Neural cell (in vitro differentiated cells): Measurements from ENCODE around the gene ANAPC2. TPM values are rescaled to one million over a fixed set of nuclear protein-coding genes. Genes with fewer than 3 reads are reported as not detected.

Experiments
- H2AFZ ChIP-seq: fragments of 200-600, 300-800 bp; sonication (generic), shearing (Covaris generic); 2 replicates; pipeline ENCODE4 v1.6.0; 2014; ENCODE audit warnings: low read depth, mild to moderate bottlenecking, antibody characterized with exemption, low read length, moderate library complexity
- H3F3A ChIP-seq: fragments of 200-600 bp; shearing (Covaris generic); 2 replicates; pipeline ENCODE4 v1.6.1; 2016; ENCODE audit warnings: mild to moderate bottlenecking, moderate library complexity, mixed read lengths, antibody characterized with exemption, low read length; ENCODE audit not compliant: insufficient read depth, poor library complexity, severe bottlenecking
- H3K27ac ChIP-seq: fragments of 200-600, 300-800 bp; sonication (generic), shearing (Covaris generic); 2 replicates; pipeline ENCODE4 v1.5.1; 2014; ENCODE audit warnings: mild to moderate bottlenecking, low read length, moderate library complexity
- H3K27me3 ChIP-seq: fragments of 300-800, 200-600 bp; sonication (generic), shearing (Covaris generic); 2 replicates; pipeline ENCODE4 v1.6.0; 2014; ENCODE audit warnings: mild to moderate bottlenecking, low read depth, low read length, moderate library complexity; ENCODE audit not compliant: insufficient read depth
- H3K36me3 ChIP-seq: fragments of 300-800, 200-600 bp; sonication (generic), shearing (Covaris generic); 2 replicates; pipeline ENCODE4 v1.5.1; 2014; ENCODE audit warnings: mild to moderate bottlenecking, antibody characterized with exemption, low read length, moderate library complexity; ENCODE audit not compliant: insufficient read depth
- H3K4me2 ChIP-seq: fragments of 300-800, 200-600 bp; sonication (generic), shearing (Covaris generic); 2 replicates; pipeline ENCODE4 v1.6.0; 2014; ENCODE audit warnings: mild to moderate bottlenecking, low read length
- H3K4me3 ChIP-seq: fragments of 300-800, 200-600 bp; sonication (generic), shearing (Covaris generic); 2 replicates; pipeline ENCODE4 v1.5.1; 2014; ENCODE audit warnings: mild to moderate bottlenecking, low read length, moderate library complexity
- H3K79me2 ChIP-seq: fragments of 200-600 bp; shearing (Covaris generic); replicated peaks from 2 replicates; pipeline ENCODE4 v1.6.0; 2014; ENCODE audit warnings: mild to moderate bottlenecking, low read length, moderate library complexity; ENCODE audit not compliant: insufficient read depth
- H3K9ac ChIP-seq: fragments of 300-800, 200-600 bp; sonication (generic), shearing (Covaris generic); 2 replicates; pipeline ENCODE4 v1.6.1; 2016; ENCODE audit warnings: mild to moderate bottlenecking, low read length, mixed read lengths
- H3K9me2 ChIP-seq: fragments of 200-600 bp; shearing (Covaris generic); 2 replicates; pipeline ENCODE4 v1.6.1; 2016; ENCODE audit warnings: mild to moderate bottlenecking, low read length, mixed read lengths; ENCODE audit not compliant: insufficient read depth
- H3K9me3 ChIP-seq: fragments of 200-600, 300-800 bp; sonication (generic), shearing (Covaris generic); 2 replicates; pipeline ENCODE4 v1.6.1; 2016; ENCODE audit warnings: mild to moderate bottlenecking, mixed run types, low read length, moderate library complexity, mixed read lengths
- H4K20me1 ChIP-seq: fragments of 200-600 bp; shearing (Covaris generic); 2 replicates; pipeline ENCODE4 v1.6.1; 2016; ENCODE audit warnings: mild to moderate bottlenecking, mixed run types; ENCODE audit not compliant: insufficient read depth
- CTCF ChIP-seq: fragments of 450-650 bp; IDR thresholded peaks from 2 replicates; pipeline ENCODE4 v1.5.1; 2014; ENCODE audit warnings: antibody characterized with exemption, mild to moderate bottlenecking, moderate library complexity; ENCODE audit not compliant: poor library complexity, severe bottlenecking
- EP300 ChIP-seq: fragments of 450-650 bp; conservative IDR thresholded peaks from 2 replicates; pipeline ENCODE4 v1.6.1; 2014; ENCODE audit warnings: antibody characterized with exemption, mild to moderate bottlenecking, moderate library complexity; ENCODE audit not compliant: poor library complexity, severe bottlenecking
- EZH2 ChIP-seq: fragments of 200-600, 300-800 bp; shearing (Covaris generic), sonication (generic); IDR thresholded peaks from 2 replicates; pipeline ENCODE4 v1.6.1; 2014; ENCODE audit warnings: antibody characterized with exemption, low read length, borderline replicate concordance, mild to moderate bottlenecking; ENCODE audit not compliant: insufficient read depth, poor library complexity, severe bottlenecking
- MXI1 ChIP-seq: fragments of 450-650 bp; conservative IDR thresholded peaks from 2 replicates; pipeline ENCODE4 v1.6.1; 2014; ENCODE audit warnings: antibody characterized with exemption, mild to moderate bottlenecking; ENCODE audit not compliant: poor library complexity, severe bottlenecking
- POLR2AphosphoS5 ChIP-seq: IDR thresholded peaks from 2 replicates; pipeline ENCODE4 v1.6.1; 2012
- RAD21 ChIP-seq: fragments of 450-650 bp; conservative IDR thresholded peaks from 2 replicates; pipeline ENCODE4 v1.6.1; 2014; ENCODE audit warnings: antibody characterized with exemption, mild to moderate bottlenecking, moderate library complexity
- SMC3 ChIP-seq: fragments of 450-650 bp; conservative IDR thresholded peaks from 2 replicates; pipeline ENCODE4 v1.6.1; 2014; ENCODE audit warnings: antibody characterized with exemption, mild to moderate bottlenecking, moderate library complexity; ENCODE audit not compliant: poor library complexity
- TAF1 ChIP-seq: IDR thresholded peaks from 2 replicates; pipeline ENCODE4 v1.6.1; 2012; ENCODE audit warnings: low read depth
- polyA plus RNA-seq: library from polyadenylated mRNA; depleted of rRNA; stranded (reverse); fragments of >200 nt; gene quantifications from 2 replicates; pipeline ENCODE4 v1.2.3, GENCODE V29; 2014
- TF ChIP-seq, protein P1 (sequence below): IDR thresholded peaks from 2 replicates; pipeline ENCODE4 v1.6.1; 2012; ENCODE audit warnings: borderline replicate concordance

The ANAPC2 gene
- polyA plus RNA-seq, 1 donor from 2014 or later = 38.1 TPM

GRCh38 chr9:137224830-137225694 is 36.7 kb upstream of the ANAPC2 start, which contains the start of gene CYSRT1:
Gene CYSRT1 (plus strand): TSS chr9:137225174. CDS start chr9:137225622, 448 bp downstream.
- peak within 1 kb of the TSS; percentile 98 for H3K4me3 ChIP-seq
- H3K9ac ChIP-seq = peak within 1 kb of the TSS; percentile 89
- no peaks in the 10 kb centered on the region for H3K36me3 ChIP-seq
- H2AFZ ChIP-seq = peak within 1 kb of the TSS; percentile 91
- H4K20me1 ChIP-seq = no peaks in the 10 kb centered on the region
- TF ChIP-seq RAD21 = no peak
- TF ChIP-seq EP300 = no peak
- TF ChIP-seq MXI1 = no peak
- no peak for TF ChIP-seq POLR2AphosphoS5
- no peak for TF ChIP-seq TAF1
- TF ChIP-seq EZH2 = no peak
- TF ChIP-seq SMC3 = no peak
- TF ChIP-seq, protein P1, sequence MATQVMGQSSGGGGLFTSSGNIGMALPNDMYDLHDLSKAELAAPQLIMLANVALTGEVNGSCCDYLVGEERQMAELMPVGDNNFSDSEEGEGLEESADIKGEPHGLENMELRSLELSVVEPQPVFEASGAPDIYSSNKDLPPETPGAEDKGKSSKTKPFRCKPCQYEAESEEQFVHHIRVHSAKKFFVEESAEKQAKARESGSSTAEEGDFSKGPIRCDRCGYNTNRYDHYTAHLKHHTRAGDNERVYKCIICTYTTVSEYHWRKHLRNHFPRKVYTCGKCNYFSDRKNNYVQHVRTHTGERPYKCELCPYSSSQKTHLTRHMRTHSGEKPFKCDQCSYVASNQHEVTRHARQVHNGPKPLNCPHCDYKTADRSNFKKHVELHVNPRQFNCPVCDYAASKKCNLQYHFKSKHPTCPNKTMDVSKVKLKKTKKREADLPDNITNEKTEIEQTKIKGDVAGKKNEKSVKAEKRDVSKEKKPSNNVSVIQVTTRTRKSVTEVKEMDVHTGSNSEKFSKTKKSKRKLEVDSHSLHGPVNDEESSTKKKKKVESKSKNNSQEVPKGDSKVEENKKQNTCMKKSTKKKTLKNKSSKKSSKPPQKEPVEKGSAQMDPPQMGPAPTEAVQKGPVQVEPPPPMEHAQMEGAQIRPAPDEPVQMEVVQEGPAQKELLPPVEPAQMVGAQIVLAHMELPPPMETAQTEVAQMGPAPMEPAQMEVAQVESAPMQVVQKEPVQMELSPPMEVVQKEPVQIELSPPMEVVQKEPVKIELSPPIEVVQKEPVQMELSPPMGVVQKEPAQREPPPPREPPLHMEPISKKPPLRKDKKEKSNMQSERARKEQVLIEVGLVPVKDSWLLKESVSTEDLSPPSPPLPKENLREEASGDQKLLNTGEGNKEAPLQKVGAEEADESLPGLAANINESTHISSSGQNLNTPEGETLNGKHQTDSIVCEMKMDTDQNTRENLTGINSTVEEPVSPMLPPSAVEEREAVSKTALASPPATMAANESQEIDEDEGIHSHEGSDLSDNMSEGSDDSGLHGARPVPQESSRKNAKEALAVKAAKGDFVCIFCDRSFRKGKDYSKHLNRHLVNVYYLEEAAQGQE = no peak
- TF ChIP-seq CTCF = no peak
- no peaks in the 10 kb centered on the region for H3K79me2 ChIP-seq
- H3K9me2 ChIP-seq = no peaks in the 10 kb centered on the region
- H3K9me3 ChIP-seq = no peaks in the 10 kb centered on the region
- peak within 1 kb of the TSS; percentile 61 for H3K27ac ChIP-seq
- H3K4me2 ChIP-seq = peak within 1 kb of the TSS; percentile 89
- no peaks in the 10 kb centered on the region for H3F3A ChIP-seq
- H3K27me3 ChIP-seq = no peaks in the 10 kb centered on the region

- TF ChIP-seq SMC3 = no peak
- TF ChIP-seq MXI1 = no peak
- peak; percentile 54 for TF ChIP-seq TAF1
- no peak for TF ChIP-seq CTCF
- TF ChIP-seq, protein P1 = peak; percentile 53
- no peak for TF ChIP-seq EP300
- TF ChIP-seq RAD21 = no peak
- TF ChIP-seq POLR2AphosphoS5 = peak; percentile 52
- TF ChIP-seq EZH2 = no peak
- Histone ChIP-seq H3K4me2 (peak overlapping the region; percentile 89), H3K79me2 (no peaks in the 10 kb centered on the region), H3K9ac (peak overlapping the region; percentile 89), H3K27me3 (no peaks in the 10 kb centered on the region), H3K4me3 (peak overlapping the region; percentile 98), H3K36me3 (no peaks in the 10 kb centered on the region), H3K9me2 (no peaks in the 10 kb centered on the region), H3F3A (no peaks in the 10 kb centered on the region), H4K20me1 (no peaks in the 10 kb centered on the region), H3K9me3 (no peaks in the 10 kb centered on the region), H3K27ac (peak overlapping the region; percentile 61), H2AFZ (peak overlapping the region; percentile 91)
These were observed 35.0 kb upstream of the ANAPC2 start for GRCh38 chr9:137223078-137223970.
